Measurements from ENCODE around the gene NKAIN2.
"Not testable (repeated sequence)": the region's sequence is repeated elsewhere in the genome, so short reads cannot be mapped to it uniquely, and the experiment has no call there.

The NKAIN2 gene

GRCh38 chr6:124131259-124131658 is 327.6 kb downstream of the NKAIN2 start:
- no peak for DNase-seq

GRCh38 chr6:124131779-124132178 is 328.1 kb downstream of the NKAIN2 start:
- no peak for DNase-seq

- no peak for DNase-seq
Measured at GRCh38 chr6:124132256-124132655, 328.6 kb downstream of the NKAIN2 start.

GRCh38 chr6:124142852-124143251 is 339.2 kb downstream of the NKAIN2 start:
- DNase-seq, result no peak

GRCh38 chr6:124143435-124143834 is 339.8 kb downstream of the NKAIN2 start:
- DNase-seq, result no peak

- no peak for DNase-seq
Measured at GRCh38 chr6:124147621-124148020, 344.0 kb downstream of the NKAIN2 start.

GRCh38 chr6:124148236-124148957 is 344.7 kb downstream of the NKAIN2 start:
- no peak for DNase-seq

GRCh38 chr6:124149646-124150045 is 346.0 kb downstream of the NKAIN2 start:
- no peak for DNase-seq

GRCh38 chr6:124158024-124158423 is 354.4 kb downstream of the NKAIN2 start:
- DNase-seq, result no peak

GRCh38 chr6:124163676-124164075 is 360.0 kb downstream of the NKAIN2 start:
- no peak for DNase-seq

GRCh38 chr6:124164343-124164742 is 360.7 kb downstream of the NKAIN2 start:
- DNase-seq, result no peak

- DNase-seq, result not testable (repeated sequence)
Measured at GRCh38 chr6:124167249-124167648, 363.6 kb downstream of the NKAIN2 start.

GRCh38 chr6:124190256-124190655 is 386.6 kb downstream of the NKAIN2 start:
- no peak for DNase-seq

GRCh38 chr6:124193132-124193531 is 389.5 kb downstream of the NKAIN2 start:
- DNase-seq, result no peak

GRCh38 chr6:124197148-124197547 is 393.5 kb downstream of the NKAIN2 start:
- no peak for DNase-seq

GRCh38 chr6:124199286-124199685 is 395.6 kb downstream of the NKAIN2 start:
- DNase-seq, result no peak

- no peak for DNase-seq
Measured at GRCh38 chr6:124200661-124201060, 397.0 kb downstream of the NKAIN2 start.

- DNase-seq, result no peak
Measured at GRCh38 chr6:124203101-124203811, 399.6 kb downstream of the NKAIN2 start.

- DNase-seq, result no peak
Measured at GRCh38 chr6:124203812-124204167, 400.1 kb downstream of the NKAIN2 start.

GRCh38 chr6:124205921-124206320 is 402.3 kb downstream of the NKAIN2 start:
- DNase-seq, result no peak

GRCh38 chr6:124223611-124224345 is 420.1 kb downstream of the NKAIN2 start:
- no peak for DNase-seq

GRCh38 chr6:124226396-124226795 is 422.7 kb downstream of the NKAIN2 start:
- DNase-seq, result no peak

- no peak for DNase-seq
Measured at GRCh38 chr6:124233221-124233620, 429.6 kb downstream of the NKAIN2 start.

- no peak for DNase-seq
Measured at GRCh38 chr6:124234801-124235200, 431.1 kb downstream of the NKAIN2 start.
